Right renal pelvis (tissue), 4 donors: ENCODE data around the gene EGLN1. TPM values are rescaled to one million over a fixed set of nuclear protein-coding genes. Genes with fewer than 3 reads are reported as not detected.

Experiments
- DNase-seq, 4 donors: peaks; one replicate each; pipeline ENCODE4 v3.0.0-alpha.2; 2013; ENCODE audit warnings: low read depth in 4 of 4, low spot score in 3 of 4, missing footprints in 1 of 4
- polyA plus RNA-seq, 4 donors: library from polyadenylated mRNA; unstranded; fragments of 120-200 nt; gene quantifications; one replicate each; pipeline ENCODE4 v1.2.1, GENCODE V29; 2013; ENCODE audit not compliant: insufficient read length in 4 of 4

The EGLN1 gene
- polyA plus RNA-seq, 4 donors: 40.1 to 48.1 (median 44.0) TPM

DNA sequence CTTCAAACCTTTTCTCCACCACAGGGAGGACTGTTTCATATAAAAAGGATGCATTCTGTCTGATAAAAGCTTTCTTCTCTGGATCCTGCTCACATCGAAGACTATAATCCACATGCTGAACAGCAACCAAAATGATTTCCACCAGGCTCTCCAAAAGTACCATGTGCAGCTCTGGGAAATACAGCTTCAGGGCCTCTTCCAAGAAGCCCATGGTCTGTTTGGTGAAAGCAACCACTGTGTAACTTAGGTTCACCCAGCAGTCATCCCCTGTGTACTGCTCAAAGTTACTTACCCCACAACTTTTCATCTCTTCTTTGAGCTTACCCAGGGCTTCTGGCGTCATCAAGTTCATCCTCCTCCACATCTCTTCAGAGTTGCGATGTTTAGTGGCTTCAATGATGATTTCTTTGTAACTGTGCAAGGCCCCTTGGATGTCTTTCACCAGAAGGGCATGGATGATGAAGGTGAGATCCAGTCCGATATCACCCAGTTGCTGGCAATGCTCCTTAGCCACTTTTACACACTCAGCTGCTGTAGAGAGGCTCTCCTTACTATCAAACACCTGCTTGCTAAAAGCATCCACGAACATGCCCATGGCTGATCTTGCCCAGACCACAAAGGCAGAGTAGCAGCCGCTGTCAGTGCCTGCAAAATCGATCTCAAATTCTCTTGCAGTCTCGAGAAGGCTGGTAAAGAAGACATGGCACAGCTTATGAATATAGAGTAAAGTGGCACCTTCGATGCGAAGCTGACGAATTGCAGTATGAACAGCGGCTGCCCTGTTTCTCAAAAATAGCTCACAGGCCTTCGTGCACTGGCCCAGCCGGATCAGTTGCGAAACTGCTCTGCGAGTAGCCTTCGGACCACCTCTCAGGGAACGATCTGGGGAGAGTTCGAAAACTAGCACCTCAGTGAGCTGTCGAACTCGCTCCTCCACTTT lies 86.2 kb downstream of the EGLN1 start:
- DNase-seq: no peak

DNA sequence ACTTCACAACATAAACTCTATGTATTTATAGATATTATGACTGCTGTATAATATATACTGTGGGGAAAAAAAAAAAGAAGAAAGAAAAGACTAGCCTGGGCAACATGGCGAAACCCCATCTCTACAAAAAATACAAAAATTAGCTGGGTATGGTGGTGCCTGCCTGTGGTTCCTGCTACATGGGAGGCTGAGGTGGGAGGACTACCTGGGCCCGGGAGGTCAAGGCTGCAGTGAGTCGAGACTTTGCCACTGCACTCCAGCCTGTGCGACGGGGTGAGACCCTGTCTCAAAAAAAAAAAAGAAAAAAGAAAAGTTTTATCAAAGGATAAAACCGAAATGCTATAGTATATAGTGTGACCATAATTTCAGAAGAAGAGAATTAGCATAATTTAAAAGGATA lies 87.1 kb downstream of the EGLN1 start:
- DNase-seq: no peak

DNA sequence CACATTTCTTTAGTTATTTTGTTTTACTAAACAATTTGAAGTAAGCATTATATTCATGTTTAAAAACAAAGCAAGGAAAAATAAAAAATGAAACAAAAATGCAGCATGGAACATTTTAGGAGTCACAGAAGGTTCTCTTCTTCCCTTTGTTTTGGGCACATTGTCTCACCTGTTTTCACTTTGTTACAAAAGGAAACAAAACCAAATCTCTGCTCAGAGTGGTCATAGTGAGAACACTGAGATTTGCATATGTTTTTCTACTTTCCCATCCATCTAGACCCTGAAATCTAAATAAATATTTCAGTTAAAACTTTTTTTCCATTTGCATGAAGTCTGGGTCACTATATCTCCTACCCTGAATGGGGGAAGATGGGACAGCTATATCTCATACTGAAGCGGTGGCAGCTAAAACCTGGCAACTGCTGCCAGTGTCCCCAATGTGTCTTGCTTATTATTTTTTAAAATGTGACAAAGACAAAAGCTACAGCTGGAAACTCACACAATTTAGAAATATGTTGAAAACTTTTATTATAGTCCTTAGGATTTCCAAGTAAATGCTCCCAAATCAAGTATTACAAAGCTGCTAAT lies 87.9 kb downstream of the EGLN1 start:
- DNase-seq: no peak

DNA sequence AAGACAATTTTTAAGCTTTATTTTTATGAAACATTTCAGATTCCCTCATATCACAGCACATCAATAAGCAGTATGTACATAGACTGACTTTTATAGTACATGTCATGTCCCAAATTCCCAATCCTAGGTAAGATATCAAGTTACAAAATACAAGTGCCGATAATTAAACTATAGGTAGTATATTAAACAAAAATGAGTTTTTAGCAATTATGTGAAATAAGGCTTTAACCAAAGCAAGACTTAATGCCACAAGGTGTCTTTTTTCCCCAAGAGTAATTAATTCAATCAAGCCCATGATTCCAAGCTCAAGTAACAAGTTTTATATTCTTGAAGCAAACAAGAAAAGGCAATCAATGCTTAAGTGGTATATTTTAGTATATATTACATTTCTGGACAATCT lies 89.3 kb downstream of the EGLN1 start:
- DNase-seq: no peak

DNA sequence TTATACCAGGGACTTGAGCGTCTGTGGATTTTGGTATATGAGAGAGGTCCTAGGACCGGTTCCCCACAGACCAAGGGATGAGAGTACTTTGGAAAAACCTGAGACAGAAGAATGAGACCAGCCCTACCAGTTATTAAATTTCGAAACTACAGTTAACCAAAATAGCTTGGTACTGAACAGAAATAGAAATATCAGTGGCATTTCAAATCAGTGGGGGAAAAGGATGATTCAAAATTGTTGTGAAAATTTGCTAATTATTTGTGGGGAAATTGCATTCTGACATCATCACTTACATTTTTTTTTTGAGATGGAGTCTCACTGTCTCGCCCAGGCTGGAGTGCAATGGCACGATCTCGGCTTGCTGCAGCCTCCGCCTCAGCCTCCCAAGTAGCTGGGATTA lies 92.6 kb downstream of the EGLN1 start:
- no peak for DNase-seq

DNA sequence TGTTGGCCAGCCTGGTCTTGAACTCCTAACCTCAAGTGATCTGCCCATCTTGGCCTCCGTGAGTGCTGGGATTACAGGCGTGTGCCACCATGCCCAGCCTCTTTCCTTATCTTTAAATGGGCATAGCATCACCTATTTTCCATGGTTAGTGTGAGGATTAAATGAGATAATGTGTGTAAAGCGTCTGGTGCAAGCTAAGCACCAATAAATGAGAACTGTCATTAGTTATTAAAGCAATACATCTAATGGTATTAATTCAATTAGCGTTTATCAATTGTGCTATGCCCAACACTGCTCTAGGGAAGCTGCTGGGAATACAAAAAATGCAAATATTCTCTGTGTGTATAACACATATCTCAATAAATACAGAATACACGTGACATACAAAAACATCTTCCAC lies 94.5 kb downstream of the EGLN1 start:
- DNase-seq: no peak

DNA sequence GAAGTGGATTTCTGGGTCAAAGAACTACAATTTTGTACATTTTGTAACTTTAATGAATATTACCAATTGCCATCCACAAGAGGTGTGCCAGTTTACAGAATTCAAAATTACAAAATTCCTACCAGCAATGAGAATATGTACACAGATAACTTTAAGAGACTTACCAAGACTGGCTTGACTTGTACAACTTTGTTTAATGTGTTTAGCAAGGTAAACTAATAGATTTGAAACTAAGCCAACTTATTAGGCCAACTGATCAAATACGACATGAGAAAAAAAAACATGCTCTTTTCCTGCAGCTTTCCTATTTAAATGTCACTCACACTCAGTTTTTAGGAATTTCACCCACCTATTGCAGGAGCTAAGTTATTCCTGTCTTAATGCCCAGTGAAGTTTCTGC lies 95.8 kb downstream of the EGLN1 start:
- no peak for DNase-seq

DNA sequence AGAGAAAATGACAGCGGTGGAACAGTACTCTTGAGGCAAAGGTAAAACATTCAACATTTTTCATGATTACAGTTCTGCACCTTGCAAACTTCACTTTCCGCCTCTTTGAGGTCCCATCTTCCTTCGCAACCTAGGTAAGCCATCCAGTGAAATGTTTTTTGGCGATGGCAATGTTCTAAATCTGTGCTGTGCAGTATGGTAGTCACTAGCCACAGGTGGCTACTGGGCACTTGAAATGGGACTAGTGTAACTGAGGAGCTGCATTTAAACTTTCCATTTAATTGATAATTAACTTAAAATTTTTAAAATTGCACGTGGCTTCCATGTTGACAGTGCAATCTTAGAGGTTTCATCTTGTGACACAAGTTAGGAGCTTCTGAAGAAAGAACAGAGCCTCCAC lies 97.4 kb downstream of the EGLN1 start:
- DNase-seq: no peak

DNA sequence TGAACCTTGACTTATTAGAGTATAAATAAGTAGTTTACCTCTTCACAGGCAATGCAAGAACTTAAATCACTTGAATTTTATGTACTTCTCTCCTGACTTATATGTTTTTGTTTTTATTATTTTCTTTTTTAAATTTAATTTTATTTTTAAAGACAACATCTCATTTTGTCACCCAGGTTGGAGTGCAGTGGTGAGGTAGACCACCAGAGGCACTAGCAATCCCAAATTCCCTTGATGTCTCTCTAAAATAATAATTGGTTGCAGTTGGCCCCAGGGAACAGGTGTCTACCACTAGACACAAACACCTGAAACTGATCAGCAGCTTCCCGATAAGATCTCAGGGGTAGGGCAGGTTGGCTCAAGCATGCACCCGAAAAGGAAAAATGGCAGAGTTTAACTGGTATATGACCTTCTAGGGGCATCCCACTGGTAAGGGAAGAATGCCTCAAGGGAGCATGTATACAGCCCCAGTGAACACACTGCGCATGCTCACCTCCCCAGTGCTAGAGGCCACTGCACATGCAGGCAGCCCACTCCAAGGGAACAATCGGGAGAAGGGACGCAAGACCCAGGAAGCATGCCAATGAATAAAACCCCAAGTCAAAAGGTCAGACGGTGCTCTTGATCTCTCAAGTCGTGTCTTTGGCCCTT lies 99.1 kb downstream of the EGLN1 start:
- DNase-seq: no peak

DNA sequence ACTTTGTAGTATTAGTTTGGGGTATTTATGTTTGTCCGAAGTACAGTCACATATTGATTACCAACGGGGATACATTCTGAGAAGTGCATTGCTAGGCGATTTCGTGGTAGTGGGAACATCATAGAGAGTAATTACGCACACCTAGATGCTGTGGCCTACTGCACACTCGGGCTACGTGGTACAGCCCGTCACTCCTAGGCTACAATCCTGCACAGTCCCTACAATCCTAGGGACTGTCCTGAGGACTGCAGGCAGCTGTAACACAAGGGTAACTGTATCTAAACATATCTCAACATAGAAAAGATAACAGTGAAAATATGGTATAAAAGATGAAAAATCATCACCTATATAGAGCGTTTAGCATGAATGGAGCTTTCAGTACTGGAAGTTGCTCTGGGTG lies 103.0 kb downstream of the EGLN1 start:
- DNase-seq: no peak

DNA sequence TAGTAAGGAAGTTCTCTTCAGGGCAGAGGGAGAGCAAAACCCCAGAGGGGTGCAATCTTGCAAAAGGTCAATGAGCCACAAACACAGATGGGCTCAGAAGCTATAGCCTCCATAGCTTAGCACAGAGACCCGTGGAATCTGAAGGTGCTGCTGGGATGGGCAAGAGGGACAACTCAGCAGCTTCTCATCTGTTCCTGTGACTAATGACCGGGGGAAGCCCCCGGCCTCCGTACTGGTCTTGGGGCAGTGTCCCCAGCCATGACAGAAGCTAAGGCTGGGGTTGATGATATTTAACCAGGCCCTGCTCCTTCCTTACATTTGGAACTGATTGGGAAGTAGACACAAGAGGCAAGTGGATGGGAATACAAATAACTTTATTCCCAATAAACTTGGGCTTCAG lies 103.5 kb downstream of the EGLN1 start:
- no peak for DNase-seq

DNA sequence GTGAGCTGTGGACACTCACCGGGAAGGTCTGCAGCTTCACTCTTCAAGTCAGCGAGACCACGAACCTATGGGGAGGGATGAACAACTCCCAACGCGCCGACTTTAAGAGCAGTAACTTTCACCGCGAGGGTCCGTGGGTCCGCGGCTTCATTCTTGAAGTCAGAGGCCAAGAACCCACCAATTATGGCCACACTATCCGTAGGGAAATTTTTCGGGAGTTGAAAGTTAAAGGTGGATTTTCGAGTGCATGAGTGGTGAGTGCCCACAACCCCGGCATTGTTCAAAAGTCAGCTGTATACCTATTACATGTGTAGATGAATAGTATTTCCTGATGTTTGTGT lies 104.1 kb downstream of the EGLN1 start:
- no peak for DNase-seq

DNA sequence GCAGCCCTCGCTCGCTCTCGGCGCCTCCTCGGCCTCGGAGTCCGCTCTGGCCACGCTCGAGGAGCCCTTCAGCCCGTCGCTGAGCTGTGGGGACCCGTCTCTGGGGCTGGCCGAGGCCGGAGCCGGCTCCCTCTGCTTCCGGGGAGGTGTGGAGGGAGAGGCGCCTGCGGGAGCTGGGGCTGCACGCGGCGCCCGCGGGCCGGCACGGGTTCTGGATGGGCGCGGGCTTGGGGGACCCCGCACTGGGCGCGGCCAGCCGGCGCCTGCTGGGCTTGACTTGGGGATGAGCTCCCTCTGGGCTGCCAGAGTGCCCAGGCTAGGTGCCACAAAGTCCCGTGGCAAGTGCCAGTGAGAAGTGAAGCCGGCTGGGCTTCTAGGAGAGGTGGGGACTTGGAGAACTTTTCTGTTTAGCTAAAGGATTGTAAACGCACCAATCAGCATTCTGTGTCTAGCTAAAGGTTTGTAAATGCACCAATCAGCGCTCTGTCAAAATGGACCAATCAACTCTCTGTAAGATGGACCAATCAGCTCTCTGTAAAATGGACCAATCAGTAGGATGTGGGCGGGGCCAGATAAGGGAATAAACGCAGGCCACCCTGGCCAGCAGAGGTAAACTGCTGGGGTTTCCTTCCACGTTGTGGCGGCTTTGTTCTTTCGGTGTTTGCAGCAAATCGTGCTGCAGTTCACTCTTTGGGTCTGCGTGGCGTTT lies 104.6 kb downstream of the EGLN1 start:
- DNase-seq: no peak

DNA sequence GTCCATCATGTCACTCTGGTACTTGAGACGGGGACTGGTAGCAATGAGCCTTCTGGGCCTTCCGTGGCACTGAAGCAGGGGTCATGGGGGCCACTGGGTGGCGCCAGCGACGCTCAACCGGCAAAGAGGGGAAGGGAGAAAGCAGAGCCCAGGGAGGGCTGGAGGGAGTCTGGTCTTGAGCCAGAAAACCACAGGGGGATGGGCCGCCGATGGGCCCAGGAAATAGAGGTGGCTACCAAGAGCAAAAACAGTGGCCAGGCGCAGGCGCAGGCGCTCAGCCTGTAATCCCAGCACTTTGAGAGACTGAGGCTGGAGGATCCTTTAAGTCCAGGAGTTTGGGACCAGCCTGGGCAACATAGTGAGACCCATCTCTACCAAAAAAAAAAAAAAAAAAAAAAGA lies 106.2 kb downstream of the EGLN1 start:
- DNase-seq: no peak

Other genes starting within 250 kb of the EGLN1 start
- gene GNPAT, start 181.1 kb downstream of the EGLN1 start, polyA plus RNA-seq: 10 to 100 TPM; 61.4 to 70.8 (median 63.7) TPM
- 10 to 100 TPM; 10.1 to 13.1 (median 12.0) TPM for gene EXOC8, start 84.4 kb downstream of the EGLN1 start, polyA plus RNA-seq
- gene SPRTN, start 84.0 kb downstream of the EGLN1 start, polyA plus RNA-seq: 10 to 100 TPM; 10.9 to 16.4 (median 13.9) TPM
- gene TSNAX, start 106.4 kb upstream of the EGLN1 start, polyA plus RNA-seq: 10 to 100 TPM; 52.4 to 63.4 (median 60.9) TPM
- gene DISC1, start 204.5 kb upstream of the EGLN1 start, polyA plus RNA-seq: 1 to 10 TPM; 5.3 to 7.2 (median 6.8) TPM